Type B pancreatic cell (in vitro differentiated cells): ENCODE measurements around the gene TRAF3IP3. TPM values are rescaled to one million over a fixed set of nuclear protein-coding genes. Genes with fewer than 3 reads are reported as not detected.

Experiments
- DNase-seq: peaks from one replicate; pipeline ENCODE4 v3.0.0; 2021; ENCODE audit warnings: mixed read lengths; ENCODE audit not compliant: unreplicated experiment; ENCODE audit errors: extremely low spot score
- H3K27ac Mint-ChIP-seq: 2 replicates; pipeline ENCODE4 v1.8.0; 2021; ENCODE audit warnings: mild to moderate bottlenecking, mixed read lengths
- H3K27me3 Mint-ChIP-seq: 2 replicates; pipeline ENCODE4 v1.8.0; 2021; ENCODE audit warnings: mixed read lengths
- H3K36me3 Mint-ChIP-seq: 2 replicates; pipeline ENCODE4 v1.8.0; 2021; ENCODE audit warnings: mixed read lengths
- H3K4me1 Mint-ChIP-seq: one replicate; pipeline ENCODE4 v1.8.0; 2021; ENCODE audit warnings: mixed read lengths; ENCODE audit not compliant: unreplicated experiment
- H3K4me3 Mint-ChIP-seq: 2 replicates; pipeline ENCODE4 v1.8.0; 2021; ENCODE audit warnings: mild to moderate bottlenecking, mixed read lengths
- H3K9me3 Mint-ChIP-seq: 2 replicates; pipeline ENCODE4 v1.8.0; 2021; ENCODE audit warnings: mixed read lengths
- CTCF ChIP-seq: fragments of 200-600 bp; sonication (generic); conservative IDR thresholded peaks from 2 replicates; pipeline ENCODE4 v1.5.0; 2021; ENCODE audit warnings: antibody characterized with exemption, mild to moderate bottlenecking
- total RNA-seq: library from RNA; stranded (reverse); gene quantifications from 2 replicates; pipeline ENCODE4 v1.2.1, GENCODE V29; 2021; ENCODE audit warnings: low replicate concordance

Gene TRAF3IP3
- total RNA-seq, 1 donor from 2014 or later: 1.7 TPM

GRCh38 chr1:209749670-209750323 is 6.1 kb upstream of the TRAF3IP3 start:
- DNase-seq: no peak
- Mint-ChIP-seq H3K9me3 (no peaks in the 10 kb centered on the region), H3K4me3 (no peak overlapping the region), H3K27ac (no peak overlapping the region), H3K36me3 (no peaks in the 10 kb centered on the region), H3K27me3 (no peaks in the 10 kb centered on the region), H3K4me1 (peaks cover 16% of the 10 kb centered on the region)
- TF ChIP-seq CTCF: no peak

GRCh38 chr1:209751627-209752231 is 4.1 kb upstream of the TRAF3IP3 start:
- Mint-ChIP-seq H3K27ac (no peak overlapping the region), H3K27me3 (peaks cover 3% of the 10 kb centered on the region), H3K4me1 (peaks cover 12% of the 10 kb centered on the region), H3K36me3 (no peaks in the 10 kb centered on the region), H3K4me3 (no peak overlapping the region), H3K9me3 (no peaks in the 10 kb centered on the region)
- DNase-seq: no peak
- TF ChIP-seq CTCF: no peak

GRCh38 chr1:209752890-209753289 is 3.0 kb upstream of the TRAF3IP3 start:
- Mint-ChIP-seq H3K36me3 (no peaks in the 10 kb centered on the region), H3K4me1 (peaks cover 6% of the 10 kb centered on the region), H3K27ac (no peak overlapping the region), H3K27me3 (peaks cover 3% of the 10 kb centered on the region), H3K9me3 (no peaks in the 10 kb centered on the region), H3K4me3 (no peak overlapping the region)
- TF ChIP-seq CTCF: no peak
- DNase-seq: no peak

GRCh38 chr1:209755256-209755655 is 597 bp upstream of the TRAF3IP3 start:
- peaks cover 10% of the 10 kb centered on the region for H3K27me3 Mint-ChIP-seq
- H3K27ac Mint-ChIP-seq: peak overlapping the region; percentile 4
- no peaks in the 10 kb centered on the region for H3K4me1 Mint-ChIP-seq
- no peaks in the 10 kb centered on the region for H3K9me3 Mint-ChIP-seq
- no peaks in the 10 kb centered on the region for H3K36me3 Mint-ChIP-seq
- DNase-seq: no peak
- no peak for TF ChIP-seq CTCF
- no peak overlapping the region for H3K4me3 Mint-ChIP-seq

- Mint-ChIP-seq H3K27ac (no peak overlapping the region), H3K4me3 (no peak overlapping the region), H3K36me3 (no peaks in the 10 kb centered on the region), H3K4me1 (no peaks in the 10 kb centered on the region), H3K9me3 (no peaks in the 10 kb centered on the region), H3K27me3 (peaks cover 15% of the 10 kb centered on the region)
- DNase-seq: no peak
- no peak for TF ChIP-seq CTCF
These were observed 977 bp downstream of the TRAF3IP3 start for GRCh38 chr1:209756615-209757445.
